CD14-positive monocyte (primary cell): ENCODE results near the gene TMC7. TPM values are rescaled to one million over a fixed set of nuclear protein-coding genes. Genes with fewer than 3 reads are reported as not detected.

Source experiments
- DNase-seq, 3 donors: peaks; one replicate each; pipeline ENCODE4 v3.0.0-alpha.2; 2011 to 2022
- H2AFZ ChIP-seq: 2 replicates; pipeline ENCODE4 v1.6.0; 2012; ENCODE audit warnings: mild to moderate bottlenecking, low read depth, low read length, inconsistent platforms; ENCODE audit not compliant: insufficient read depth, poor library complexity, severe bottlenecking
- H3K27ac ChIP-seq, 2 donors: 1 replicate in 1 of 2; 2 replicates in 1 of 2; pipeline ENCODE4 v1.5.1; 2012 to 2013; ENCODE audit warnings: low read length in 2 of 2, control low read depth in 1 of 2, inconsistent platforms in 1 of 2, low read depth in 1 of 2, mild to moderate bottlenecking in 1 of 2
- H3K27me3 ChIP-seq, 2 donors: one replicate each; pipeline versions ENCODE4 v1.6.0 to v1.6.1; 2011 to 2013; ENCODE audit warnings: low read length in 2 of 2; ENCODE audit not compliant: control insufficient read depth in 2 of 2, insufficient read depth in 2 of 2
- H3K36me3 ChIP-seq, 2 donors: replicated peaks in 1 of 2; 1 replicate in 1 of 2; 2 replicates in 1 of 2; pipeline versions ENCODE4 v1.5.1 to v1.6.1; 2012 to 2013; ENCODE audit warnings: low read length in 2 of 2, control low read depth in 1 of 2, inconsistent platforms in 1 of 2, mild to moderate bottlenecking in 1 of 2; ENCODE audit not compliant: insufficient read depth in 2 of 2, control insufficient read depth in 1 of 2
- H3K4me1 ChIP-seq, 2 donors: 1 replicate in 1 of 2; 2 replicates in 1 of 2; pipeline versions ENCODE4 v1.5.1 to v1.6.1; 2012 to 2013; ENCODE audit warnings: low read length in 2 of 2, control low read depth in 1 of 2, inconsistent platforms in 1 of 2, mild to moderate bottlenecking in 1 of 2, moderate library complexity in 1 of 2; ENCODE audit not compliant: insufficient read depth in 2 of 2, control insufficient read depth in 1 of 2
- H3K4me2 ChIP-seq: replicated peaks from 2 replicates; pipeline ENCODE3; 2012; ENCODE audit warnings: low read length, moderate library complexity, mild to moderate bottlenecking; ENCODE audit not compliant: poor library complexity, severe bottlenecking; ENCODE audit errors: extremely low read depth
- H3K4me3 ChIP-seq, 3 experiments: fragments of 200-600 bp in 1 of 3; sonication (generic) in 1 of 3; replicated peaks in 1 of 3; 1 replicate in 2 of 3; 2 replicates in 1 of 3; pipeline ENCODE4 v1.5.1; 2011 to 2013; ENCODE audit warnings: low read length in 3 of 3, mild to moderate bottlenecking in 3 of 3, control low read depth in 2 of 3, low read depth in 2 of 3, inconsistent platforms in 1 of 3, moderate library complexity in 1 of 3
- H3K79me2 ChIP-seq: 2 replicates; pipeline ENCODE4 v1.6.0; 2012; ENCODE audit warnings: mild to moderate bottlenecking, control low read depth, inconsistent platforms, low read length, moderate library complexity; ENCODE audit not compliant: insufficient read depth
- H3K9ac ChIP-seq: 2 replicates; pipeline ENCODE4 v1.6.0; 2017; ENCODE audit warnings: low read length, mild to moderate bottlenecking; ENCODE audit not compliant: insufficient read depth, poor library complexity, severe bottlenecking
- H3K9me3 ChIP-seq, 2 donors: replicated peaks in 1 of 2; 1 replicate in 1 of 2; 2 replicates in 1 of 2; pipeline versions ENCODE4 v1.5.1 to v1.6.1; 2012 to 2013; ENCODE audit warnings: low read length in 2 of 2, control low read depth in 1 of 2; ENCODE audit not compliant: control insufficient read depth in 1 of 2, insufficient read depth in 1 of 2
- H4K20me1 ChIP-seq: 2 replicates; pipeline ENCODE4 v1.6.0; 2012; ENCODE audit warnings: mild to moderate bottlenecking, low read length, control low read depth, moderate library complexity; ENCODE audit not compliant: insufficient read depth
- H3K27ac Mint-ChIP-seq, 7 donors: one replicate each; pipeline ENCODE4 v1.8.0; 2020; ENCODE audit warnings: mild to moderate bottlenecking in 7 of 7, mixed read lengths in 7 of 7, moderate library complexity in 6 of 7, inconsistent platforms in 2 of 7
- H3K27me3 Mint-ChIP-seq, 3 donors: one replicate each; pipeline ENCODE4 v1.8.0; 2021 to 2022; ENCODE audit warnings: low read depth in 3 of 3, mild to moderate bottlenecking in 3 of 3, mixed read lengths in 3 of 3, moderate library complexity in 3 of 3, inconsistent platforms in 1 of 3
- H3K36me3 Mint-ChIP-seq, 2 donors: one replicate each; pipeline ENCODE4 v1.8.0; 2020; ENCODE audit warnings: mixed read lengths in 2 of 2, inconsistent platforms in 1 of 2, mild to moderate bottlenecking in 1 of 2
- H3K4me1 Mint-ChIP-seq: one replicate; pipeline ENCODE4 v1.8.0; 2020; ENCODE audit warnings: mild to moderate bottlenecking, mixed read lengths
- H3K4me3 Mint-ChIP-seq, 2 donors: one replicate each; pipeline ENCODE4 v1.8.0; 2020; ENCODE audit warnings: mild to moderate bottlenecking in 2 of 2, mixed read lengths in 2 of 2, moderate library complexity in 1 of 2
- H3K9me3 Mint-ChIP-seq, 7 donors: one replicate each; pipeline ENCODE4 v1.8.0; 2020 to 2022; ENCODE audit warnings: mixed read lengths in 7 of 7, mild to moderate bottlenecking in 6 of 7, moderate library complexity in 6 of 7, inconsistent platforms in 2 of 7
- CTCF ChIP-seq: fragments of 200-600 bp; IDR thresholded peaks from one replicate; pipeline ENCODE4 v1.8.0; 2022; ENCODE audit warnings: antibody characterized with exemption, mild to moderate bottlenecking
- WGBS: methylation state at CpG from one replicate; pipeline ENCODE4 v1.1.5; 2013; ENCODE audit warnings: missing lambda C conversion rate; ENCODE audit not compliant: insufficient coverage; 5-methylcytosine and 5-hydroxymethylcytosine counted together
- intact Hi-C, 2 donors: fragments of 100-400 bp; cut with micrococcal nuclease; formaldehyde crosslinking; loops; one replicate each; pipeline versions ENCODE4 v1.15.0 to v1.15.1; 2023
- polyA plus RNA-seq, 3 donors: library from polyadenylated mRNA; depleted of rRNA in 1 of 3; unstranded in 2 of 3; stranded (reverse) in 1 of 3; fragments of 300-500 nt in 2 of 3; fragments of >200 nt in 1 of 3; fragmentation: Illumina TruSeq in 2 of 3; gene quantifications; 1 replicate in 2 of 3; 2 replicates in 1 of 3; pipeline ENCODE4 v1.2.3, GENCODE V29; 2012 to 2021

The TMC7 gene
- polyA plus RNA-seq, 3 donors: not detected

DNA sequence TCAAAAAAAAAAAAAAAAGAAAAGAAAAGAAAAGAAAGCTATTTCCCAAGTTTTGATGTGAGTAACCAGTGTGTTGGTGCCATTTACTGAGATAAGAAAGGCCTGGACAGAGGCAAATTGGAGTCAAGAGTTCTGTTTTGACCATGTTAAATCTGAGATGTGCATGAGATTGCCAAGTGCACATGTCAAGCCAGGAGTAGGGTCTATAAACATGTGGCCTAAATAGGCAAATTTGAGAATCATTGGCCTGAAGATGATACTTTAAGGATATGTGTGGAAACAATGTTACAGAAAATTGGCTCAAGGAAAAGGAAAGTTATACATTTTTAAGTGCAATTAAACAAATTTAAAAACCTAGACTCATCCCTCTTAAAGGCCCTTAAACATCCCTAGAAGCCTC, 42.3 kb upstream of the TMC7 start:
- intact Hi-C loops: no loop called here
- Histone ChIP-seq H3K79me2 (no peaks in the 10 kb centered on the region), H4K20me1 (no peaks in the 10 kb centered on the region), H3K36me3 (no peaks in the 10 kb centered on the region), H3K27ac (no peak overlapping the region), H3K4me3 (no peak overlapping the region), H3K9ac (no peak overlapping the region), H3K4me2 (no peak overlapping the region), H3K27me3 (no peaks in the 10 kb centered on the region), H2AFZ (no peak overlapping the region), H3K4me1 (peaks cover 7 to 9% of the 10 kb centered on the region in 2 donors), H3K9me3 (no peaks in the 10 kb centered on the region)
- Mint-ChIP-seq H3K4me3 (no peak overlapping the region), H3K27me3 (peaks cover 0 to 7% (median 0%) of the 10 kb centered on the region in 3 donors), H3K4me1 (peaks cover 11% of the 10 kb centered on the region), H3K27ac (no peak overlapping the region), H3K36me3 (no peaks in the 10 kb centered on the region), H3K9me3 (peaks cover 0 to 5% (median 0%) of the 10 kb centered on the region in 7 donors)
- DNase-seq: no peak
- no peak for TF ChIP-seq CTCF

DNA sequence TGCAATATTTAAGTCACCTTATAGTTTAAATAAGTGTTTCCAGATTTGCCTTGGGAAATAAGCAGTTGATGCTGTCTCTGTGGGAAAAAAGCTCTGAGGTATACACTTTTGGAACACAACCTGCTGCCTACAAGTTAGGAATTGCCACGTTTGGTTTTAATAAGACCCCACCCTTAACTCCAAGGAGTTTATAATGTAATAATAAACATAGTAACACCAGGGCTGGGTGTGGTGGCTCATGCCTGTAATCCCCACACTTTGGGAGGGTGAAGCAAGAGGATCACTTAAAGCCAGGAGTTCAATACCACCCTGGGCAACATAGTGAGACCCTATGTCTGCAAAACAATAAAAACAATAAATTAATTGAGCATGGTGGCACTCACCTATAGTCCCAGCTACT, 41.7 kb upstream of the TMC7 start:
- peaks cover 9% of the 10 kb centered on the region for H3K4me1 Mint-ChIP-seq
- Histone ChIP-seq H2AFZ (no peak overlapping the region), H3K4me1 (peaks cover 9 to 13% of the 10 kb centered on the region in 2 donors), H4K20me1 (no peaks in the 10 kb centered on the region), H3K27ac (no peak overlapping the region), H3K9ac (no peak overlapping the region), H3K9me3 (no peaks in the 10 kb centered on the region), H3K36me3 (no peaks in the 10 kb centered on the region), H3K27me3 (no peaks in the 10 kb centered on the region), H3K4me2 (no peak overlapping the region), H3K79me2 (no peaks in the 10 kb centered on the region), H3K4me3 (no peak overlapping the region)
- TF ChIP-seq CTCF: no peak
- peaks cover 0 to 5% (median 0%) of the 10 kb centered on the region in 7 donors for H3K9me3 Mint-ChIP-seq
- WGBS: no CpG with 5 or more reads among the region's 1 CpG
- H3K36me3 Mint-ChIP-seq: no peaks in the 10 kb centered on the region
- DNase-seq: no peak
- H3K27me3 Mint-ChIP-seq: peaks cover 0 to 7% (median 0%) of the 10 kb centered on the region in 3 donors
- intact Hi-C loops: no loop called here
- no peak overlapping the region for H3K27ac Mint-ChIP-seq
- H3K4me3 Mint-ChIP-seq: no peak overlapping the region
